ENCODE data around the gene IQSEC3.
"Not testable (repeated sequence)": the region's sequence is repeated elsewhere in the genome, so short reads cannot be mapped to it uniquely, and the experiment has no call there.

IQSEC3 gene

DNA sequence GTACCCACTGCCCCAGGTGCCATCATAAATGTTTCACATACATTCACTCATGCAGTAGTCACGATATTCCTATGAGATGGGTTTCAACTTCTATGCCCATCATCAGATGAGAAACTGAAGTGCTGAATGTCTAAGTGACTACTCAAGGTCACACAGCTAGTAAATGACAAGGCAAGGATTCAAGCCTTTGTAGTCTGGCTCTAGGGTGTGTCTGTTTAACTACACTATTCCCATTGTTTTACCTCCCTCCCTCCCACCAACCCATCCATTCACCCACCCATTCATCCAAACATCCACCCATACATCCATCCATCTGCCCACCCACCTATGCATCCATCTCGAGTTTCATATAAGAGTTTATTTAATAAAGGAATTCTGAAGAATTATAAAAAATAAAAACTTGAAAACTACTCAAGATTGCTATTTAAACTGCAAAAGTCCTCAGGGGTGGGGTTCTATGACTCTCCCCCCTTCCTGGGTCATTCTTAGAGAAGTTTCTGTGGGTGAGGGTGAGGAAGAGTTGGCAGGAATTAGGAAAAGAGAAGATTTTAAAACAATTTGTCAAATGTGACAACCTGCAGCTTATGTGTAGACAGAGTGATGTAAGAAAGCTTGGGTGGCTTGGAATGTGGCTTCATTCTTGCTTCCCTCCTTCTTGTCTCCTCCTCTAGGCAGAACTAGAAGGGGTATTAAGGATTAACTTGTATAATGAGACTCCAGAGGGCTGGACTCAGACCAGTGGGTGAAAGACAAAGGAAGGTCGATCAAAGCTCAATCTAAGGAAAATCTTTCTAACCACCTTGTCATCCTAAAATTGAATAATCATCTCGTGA, 13.4 kb upstream of the IQSEC3 start:
- H3K27me3 ChIP-seq (ENCODE audit: control insufficient read depth, insufficient read depth, low read length, poor library complexity, severe bottlenecking); H3K27ac ChIP-seq (ENCODE audit: insufficient read depth, low read depth, low read length, poor library complexity, severe bottlenecking): not testable (repeated sequence)
- 69 to 80% methylated on average over 2 of the region's 4 CpGs for WGBS, 2 experiments

DNA sequence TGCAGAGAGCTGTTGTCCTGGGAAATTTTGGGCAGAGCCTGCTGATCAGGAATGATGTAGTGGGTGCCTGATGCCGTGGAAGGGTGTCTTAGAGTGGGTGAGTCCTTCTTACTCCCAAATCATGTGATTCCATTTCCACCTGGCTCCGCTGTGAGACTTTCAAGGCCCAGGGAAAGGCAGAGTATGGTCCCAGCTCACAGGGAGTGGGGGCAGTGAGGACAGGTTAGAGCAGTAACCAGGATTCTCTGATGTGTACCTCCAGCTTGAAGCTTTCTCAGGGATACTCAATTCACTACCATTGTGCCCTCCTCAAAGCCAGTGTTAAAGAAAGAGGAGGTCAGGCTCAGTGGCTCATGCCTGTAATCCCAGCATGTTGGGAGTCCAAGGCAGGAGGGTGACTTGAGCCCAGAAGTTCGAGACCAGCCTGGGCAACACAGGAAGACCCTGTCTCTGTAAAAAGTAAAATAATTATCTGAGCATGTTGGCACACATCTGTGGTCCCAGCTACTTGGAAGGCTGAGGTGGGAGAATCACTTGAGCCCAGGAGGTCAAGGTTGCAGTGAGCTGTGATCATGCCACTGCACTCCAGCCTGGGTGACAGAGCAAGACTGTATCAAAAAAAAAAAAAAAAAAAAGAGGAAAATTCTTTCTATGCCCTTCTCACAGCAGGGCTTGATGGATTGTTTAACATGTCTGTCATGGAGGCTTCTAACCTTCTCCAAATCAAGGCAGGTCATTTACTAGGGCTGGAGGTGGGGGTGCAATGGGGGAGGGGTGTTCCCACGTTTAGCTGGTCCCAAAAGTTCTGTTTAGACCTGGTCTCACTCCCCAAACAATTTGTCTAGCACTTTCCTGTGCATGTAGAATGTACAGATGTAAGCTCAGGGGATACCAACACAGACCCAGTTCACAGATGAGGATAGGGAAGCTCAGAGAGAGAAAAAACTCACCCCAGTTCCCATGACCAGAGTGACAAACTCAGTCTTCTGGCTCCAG, 12.5 kb upstream of the IQSEC3 start:
- Histone ChIP-seq H3K4me1 (ENCODE audit: control insufficient read depth, insufficient read depth, low read length) (peaks cover 20% of the 10 kb centered on the region), H3K36me3 (ENCODE audit: control insufficient read depth, insufficient read depth, low read length) (no peaks in the 10 kb centered on the region), H3K27ac (ENCODE audit: insufficient read depth, low read depth, low read length, poor library complexity, severe bottlenecking) (no peak overlapping the region), H3K4me3 (ENCODE audit: insufficient read depth, low read depth, low read length) (no peak overlapping the region), H3K27me3 (ENCODE audit: control insufficient read depth, insufficient read depth, low read length, poor library complexity, severe bottlenecking) (peaks cover 7% of the 10 kb centered on the region), H3K9me3 (ENCODE audit: control insufficient read depth, low read length) (no peaks in the 10 kb centered on the region)
- 56 to 69% methylated on average over 4 of the region's 4 CpGs for WGBS, 2 experiments

More for the DNA sequence above, 13.4 kb upstream of the IQSEC3 start:
- H3K4me3 ChIP-seq (ENCODE audit: insufficient read depth, low read depth, low read length); H3K36me3 ChIP-seq (ENCODE audit: control insufficient read depth, insufficient read depth, low read length); H3K9me3 ChIP-seq (ENCODE audit: control insufficient read depth, low read length): not testable (repeated sequence)
- peaks cover 20% of the 10 kb centered on the region for H3K4me1 ChIP-seq (ENCODE audit: control insufficient read depth, insufficient read depth, low read length)

DNA sequence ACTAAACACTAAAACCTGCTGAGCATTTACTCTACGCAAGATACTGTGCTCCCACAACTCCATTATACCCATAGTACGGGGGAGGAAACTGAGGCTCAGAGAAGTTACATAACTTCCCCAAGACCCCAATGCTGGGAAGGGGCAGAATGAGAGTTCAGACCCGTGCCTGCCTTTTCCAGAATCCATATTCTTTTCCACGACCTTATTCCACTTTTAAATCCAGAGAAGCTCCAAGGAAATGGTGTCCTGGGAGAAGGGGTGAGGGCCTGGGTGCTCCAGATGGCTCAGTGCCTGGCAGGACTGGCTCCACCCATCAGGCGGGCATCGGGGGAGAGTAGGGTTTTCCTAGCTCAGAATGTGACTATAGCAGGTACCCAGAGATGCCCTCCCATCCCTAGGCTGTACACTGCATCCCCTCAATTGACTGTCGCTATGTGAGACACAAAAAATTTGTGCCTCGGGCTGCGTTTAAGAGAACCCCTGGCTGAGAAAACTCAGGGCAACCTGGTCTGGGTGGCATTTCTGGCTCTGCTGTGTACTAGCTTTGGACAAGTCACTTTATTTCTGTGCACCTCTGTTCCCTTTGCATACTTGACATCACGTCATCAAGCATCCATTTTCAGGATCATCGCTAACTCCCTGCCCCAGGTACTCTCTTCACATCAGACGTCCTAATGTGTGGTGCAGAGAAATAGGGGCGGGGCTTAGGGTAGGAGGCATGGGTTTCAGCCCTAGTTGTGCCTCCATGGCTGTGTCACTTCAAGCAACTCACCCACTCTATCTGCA, 11.6 kb upstream of the IQSEC3 start:
- no peaks in the 10 kb centered on the region for H3K9me3 ChIP-seq (ENCODE audit: control insufficient read depth, low read length)
- WGBS, 2 experiments = 74% methylated on average over 13 of the region's 13 CpGs
- no peak overlapping the region for H3K4me3 ChIP-seq (ENCODE audit: insufficient read depth, low read depth, low read length)
- H3K27ac ChIP-seq (ENCODE audit: insufficient read depth, low read depth, low read length, poor library complexity, severe bottlenecking) = no peak overlapping the region
- H3K4me1 ChIP-seq (ENCODE audit: control insufficient read depth, insufficient read depth, low read length) = peaks cover 20% of the 10 kb centered on the region
- H3K27me3 ChIP-seq (ENCODE audit: control insufficient read depth, insufficient read depth, low read length, poor library complexity, severe bottlenecking) = peaks cover 7% of the 10 kb centered on the region
- no peaks in the 10 kb centered on the region for H3K36me3 ChIP-seq (ENCODE audit: control insufficient read depth, insufficient read depth, low read length)

DNA sequence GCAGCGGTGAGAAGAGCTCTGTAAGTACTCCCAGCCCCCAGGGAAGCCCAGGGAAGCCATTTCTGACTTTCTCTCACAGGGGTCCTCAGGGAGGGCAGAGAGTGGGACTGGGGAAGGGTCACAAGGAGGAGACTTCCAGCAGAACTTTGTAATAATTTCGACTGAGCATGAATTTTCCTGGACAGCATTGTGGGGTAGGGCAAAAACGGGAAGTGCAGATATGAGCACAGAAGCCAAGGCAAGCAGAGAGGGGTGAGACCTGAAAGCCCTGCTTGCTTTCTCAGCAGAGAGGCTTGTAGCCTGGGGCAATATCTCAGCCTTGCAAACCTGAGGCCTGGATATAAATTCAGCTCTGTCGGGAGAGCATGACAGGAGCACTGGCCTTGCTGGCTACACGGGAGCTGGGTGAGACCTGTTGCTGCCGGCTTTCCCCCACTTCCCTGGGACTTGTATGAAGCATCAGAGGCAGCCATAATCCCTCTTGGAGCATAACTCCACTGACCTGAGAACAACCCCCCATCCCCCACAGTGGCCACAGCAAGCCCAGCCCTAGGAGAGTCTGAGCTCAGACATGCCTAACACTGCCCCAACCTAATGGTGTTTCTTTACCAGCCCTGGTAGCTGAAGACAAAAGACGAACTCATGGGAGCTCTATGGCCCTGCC, 9.8 kb upstream of the IQSEC3 start:
- Histone ChIP-seq H3K4me3 (ENCODE audit: insufficient read depth, low read depth, low read length) (no peak overlapping the region), H3K9me3 (ENCODE audit: control insufficient read depth, low read length) (no peaks in the 10 kb centered on the region), H3K4me1 (ENCODE audit: control insufficient read depth, insufficient read depth, low read length) (peaks cover 20% of the 10 kb centered on the region), H3K27ac (ENCODE audit: insufficient read depth, low read depth, low read length, poor library complexity, severe bottlenecking) (no peak overlapping the region), H3K27me3 (ENCODE audit: control insufficient read depth, insufficient read depth, low read length, poor library complexity, severe bottlenecking) (peaks cover 7% of the 10 kb centered on the region), H3K36me3 (ENCODE audit: control insufficient read depth, insufficient read depth, low read length) (no peaks in the 10 kb centered on the region)
- WGBS, 2 experiments = 61 to 62% methylated on average over 7 of the region's 7 CpGs

DNA sequence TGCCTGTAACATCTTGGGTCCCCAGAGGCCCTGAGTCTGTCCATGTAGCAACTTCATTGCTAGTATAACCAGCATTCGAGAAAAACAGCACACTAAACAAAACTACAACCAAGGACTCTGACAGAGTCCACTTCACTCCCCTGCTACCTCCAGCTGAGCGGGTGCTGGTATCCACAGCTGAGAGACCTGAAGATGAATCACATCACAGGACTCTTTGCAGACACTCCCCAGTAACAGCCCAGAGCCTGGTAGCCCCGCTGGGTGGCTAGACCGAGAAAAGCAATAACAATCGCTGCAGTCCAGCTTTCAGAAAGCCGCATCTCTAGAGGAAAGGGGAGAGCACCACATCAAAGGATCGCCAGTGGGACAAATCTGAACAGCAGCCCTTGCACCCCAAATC, 9.0 kb upstream of the IQSEC3 start:
- Histone ChIP-seq H3K4me3 (ENCODE audit: insufficient read depth, low read depth, low read length) (no peak overlapping the region), H3K27me3 (ENCODE audit: control insufficient read depth, insufficient read depth, low read length, poor library complexity, severe bottlenecking) (peaks cover 7% of the 10 kb centered on the region), H3K36me3 (ENCODE audit: control insufficient read depth, insufficient read depth, low read length) (no peaks in the 10 kb centered on the region), H3K4me1 (ENCODE audit: control insufficient read depth, insufficient read depth, low read length) (peaks cover 20% of the 10 kb centered on the region), H3K9me3 (ENCODE audit: control insufficient read depth, low read length) (no peaks in the 10 kb centered on the region), H3K27ac (ENCODE audit: insufficient read depth, low read depth, low read length, poor library complexity, severe bottlenecking) (no peak overlapping the region)
- WGBS, 2 experiments = 62 to 65% methylated on average over 7 of the region's 7 CpGs

DNA sequence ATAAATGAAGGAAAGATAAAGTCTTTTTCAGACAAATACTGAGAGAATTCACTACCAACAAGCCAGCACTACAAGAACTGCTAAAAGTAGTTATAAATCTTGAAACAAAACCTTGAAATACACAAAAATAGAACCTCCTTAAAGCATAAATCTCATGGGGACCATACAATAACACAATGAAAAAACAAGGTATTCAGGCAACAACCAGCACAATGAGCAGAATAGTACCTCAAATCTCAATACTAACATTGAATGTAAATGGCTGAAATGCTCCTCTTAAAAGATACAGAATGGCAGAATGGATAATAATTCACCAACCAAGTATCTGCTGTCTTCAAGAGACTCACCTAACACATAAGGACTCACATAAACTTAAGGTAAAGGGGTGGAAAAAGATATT, 7.7 kb upstream of the IQSEC3 start:
- no peaks in the 10 kb centered on the region for H3K36me3 ChIP-seq (ENCODE audit: control insufficient read depth, insufficient read depth, low read length)
- no peak overlapping the region for H3K27ac ChIP-seq (ENCODE audit: insufficient read depth, low read depth, low read length, poor library complexity, severe bottlenecking)
- H3K27me3 ChIP-seq (ENCODE audit: control insufficient read depth, insufficient read depth, low read length, poor library complexity, severe bottlenecking) = peaks cover 7% of the 10 kb centered on the region
- no peaks in the 10 kb centered on the region for H3K9me3 ChIP-seq (ENCODE audit: control insufficient read depth, low read length)
- no peak overlapping the region for H3K4me3 ChIP-seq (ENCODE audit: insufficient read depth, low read depth, low read length)
- peaks cover 18% of the 10 kb centered on the region for H3K4me1 ChIP-seq (ENCODE audit: control insufficient read depth, insufficient read depth, low read length)

DNA sequence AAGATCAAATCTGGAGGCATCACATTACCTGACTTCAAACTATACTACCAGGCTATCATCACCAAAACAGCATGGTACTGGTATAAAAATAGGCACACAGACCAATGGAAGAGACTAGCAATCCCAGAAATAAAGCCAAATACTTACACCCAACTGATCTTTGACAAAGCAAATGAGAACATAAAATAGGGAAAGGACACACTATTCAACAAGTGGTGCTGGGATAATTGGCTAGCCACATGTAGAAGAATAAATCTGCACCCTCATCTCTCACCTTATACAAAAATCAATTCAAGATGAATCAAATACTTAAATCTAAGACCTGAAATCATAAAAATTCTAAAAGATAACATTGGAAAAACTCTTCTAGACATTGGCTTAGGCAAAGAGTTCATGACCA, 4.7 kb upstream of the IQSEC3 start:
- H3K4me1 ChIP-seq (ENCODE audit: control insufficient read depth, insufficient read depth, low read length); H3K27ac ChIP-seq (ENCODE audit: insufficient read depth, low read depth, low read length, poor library complexity, severe bottlenecking); H3K4me3 ChIP-seq (ENCODE audit: insufficient read depth, low read depth, low read length); H3K27me3 ChIP-seq (ENCODE audit: control insufficient read depth, insufficient read depth, low read length, poor library complexity, severe bottlenecking); H3K9me3 ChIP-seq (ENCODE audit: control insufficient read depth, low read length); H3K36me3 ChIP-seq (ENCODE audit: control insufficient read depth, insufficient read depth, low read length): not testable (repeated sequence)

DNA sequence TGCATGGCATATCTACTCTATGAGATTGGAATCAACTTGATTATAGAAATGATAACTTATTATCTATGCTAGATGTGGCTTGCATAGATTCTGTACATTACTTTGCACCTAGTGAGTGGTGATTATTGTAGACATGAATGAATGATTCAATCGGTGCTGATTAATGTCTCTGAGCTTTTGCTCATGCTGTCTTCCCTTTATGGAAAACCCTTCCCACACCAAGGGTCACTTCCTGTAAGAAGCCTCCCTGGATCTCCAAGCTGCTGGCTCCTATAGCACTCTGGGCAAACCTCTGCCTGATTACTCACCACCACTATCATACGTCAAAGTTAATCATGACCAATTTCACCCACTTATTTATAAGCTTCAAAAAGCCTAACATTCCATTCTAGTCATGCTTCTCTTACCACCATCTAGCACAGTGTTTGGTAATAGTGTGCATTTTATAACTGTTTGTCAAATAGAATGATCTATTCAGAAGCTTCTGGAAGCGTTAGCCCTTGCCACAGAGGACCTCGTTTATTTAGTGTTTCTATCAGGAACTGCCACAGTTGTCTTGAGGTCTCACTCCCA, 990 bp upstream of the IQSEC3 start:
- H3K9me3 ChIP-seq (ENCODE audit: control insufficient read depth, low read length) = not testable (repeated sequence)
- WGBS, 2 experiments = 51 to 61% methylated on average over 3 to 4 of the region's 4 CpGs

DNA sequence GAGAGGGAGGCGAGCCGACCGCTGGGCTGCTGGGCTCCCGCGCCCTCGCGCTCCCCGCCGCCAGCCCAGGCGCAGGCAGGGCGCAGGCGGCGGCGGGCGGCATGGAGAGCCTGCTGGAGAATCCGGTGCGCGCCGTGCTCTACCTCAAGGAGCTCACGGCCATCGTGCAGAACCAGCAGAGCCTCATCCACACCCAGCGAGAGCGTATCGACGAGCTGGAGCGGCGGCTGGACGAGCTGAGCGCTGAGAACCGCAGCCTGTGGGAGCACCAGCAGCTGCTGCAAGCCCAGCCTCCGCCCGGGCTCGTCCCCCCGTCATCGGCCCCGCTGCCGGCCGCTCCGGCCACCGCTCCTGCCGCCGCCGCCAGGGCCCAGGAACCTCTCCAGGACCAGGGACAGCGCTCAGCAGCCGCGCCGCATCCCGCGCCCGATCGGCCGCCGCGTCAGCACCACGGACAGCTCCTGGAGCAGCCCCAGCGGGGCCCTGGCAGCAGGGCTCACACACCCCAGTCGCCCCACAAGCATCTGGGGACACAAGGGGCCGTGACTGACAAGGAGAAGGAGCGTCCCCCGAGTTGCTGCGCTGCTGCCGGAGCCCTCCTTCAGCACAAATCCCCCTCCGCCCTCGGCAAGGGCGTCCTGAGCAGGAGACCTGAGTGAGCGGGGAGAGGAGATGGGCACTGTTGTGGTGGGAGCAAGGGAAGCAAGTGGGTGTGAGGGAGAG, 376 bp downstream of the IQSEC3 start:
- H3K36me3 ChIP-seq (ENCODE audit: control insufficient read depth, insufficient read depth, low read length); H3K9me3 ChIP-seq (ENCODE audit: control insufficient read depth, low read length); H3K27ac ChIP-seq (ENCODE audit: insufficient read depth, low read depth, low read length, poor library complexity, severe bottlenecking); H3K4me3 ChIP-seq (ENCODE audit: insufficient read depth, low read depth, low read length); H3K4me1 ChIP-seq (ENCODE audit: control insufficient read depth, insufficient read depth, low read length): not testable (repeated sequence)
- peaks cover 47% of the 10 kb centered on the region for H3K27me3 ChIP-seq (ENCODE audit: control insufficient read depth, insufficient read depth, low read length, poor library complexity, severe bottlenecking)
- WGBS, 2 experiments = 5 to 6% methylated on average over 39 to 40 of the region's 66 CpGs

More for the DNA sequence above, 990 bp upstream of the IQSEC3 start:
- not testable (repeated sequence) for H3K27ac ChIP-seq (ENCODE audit: insufficient read depth, low read depth, low read length, poor library complexity, severe bottlenecking); H3K4me1 ChIP-seq (ENCODE audit: control insufficient read depth, insufficient read depth, low read length); H3K4me3 ChIP-seq (ENCODE audit: insufficient read depth, low read depth, low read length); H3K36me3 ChIP-seq (ENCODE audit: control insufficient read depth, insufficient read depth, low read length)
- peaks cover 33% of the 10 kb centered on the region for H3K27me3 ChIP-seq (ENCODE audit: control insufficient read depth, insufficient read depth, low read length, poor library complexity, severe bottlenecking)

Measured in ectodermal cell (in vitro differentiated cells).